SK-N-SH treated with all-trans-retinoic acid at 6 μM for 48 hours (cell line): ENCODE results near the gene AAR2.

Source experiments
- ATAC-seq: fragments of 200-7000 bp; cut with Tn5 transposase; 3 replicates; pipeline ENCODE4 v1.9.1; 2020; ENCODE audit warnings: mild to moderate bottlenecking, moderate library complexity
- ARNTL ChIP-seq: fragments of 450-650 bp; formaldehyde crosslinking; IDR thresholded peaks from 2 replicates; pipeline ENCODE4 v1.5.0; 2020; ENCODE audit warnings: low read depth, mild to moderate bottlenecking, moderate library complexity, borderline replicate concordance
- BACH2 ChIP-seq: fragments of 250-450 bp; sonication (Bioruptor Pico); IDR thresholded peaks from 2 replicates; pipeline ENCODE4 v1.9.0; 2021; ENCODE audit warnings: mild to moderate bottlenecking, borderline replicate concordance
- CSDC2 ChIP-seq: fragments of 250-450 bp; sonication (Bioruptor Pico); IDR thresholded peaks from 2 replicates; pipeline ENCODE4 v1.5.0; 2020; ENCODE audit warnings: mild to moderate bottlenecking, moderate library complexity
- ESRRG ChIP-seq: fragments of 250-450 bp; sonication (Bioruptor Pico); IDR thresholded peaks from 2 replicates; pipeline ENCODE4 v1.6.1; 2021; ENCODE audit warnings: mild to moderate bottlenecking
- GLIS3 ChIP-seq: fragments of 250-450 bp; sonication (Bioruptor Pico); IDR thresholded peaks from 2 replicates; pipeline ENCODE4 v1.5.0; 2020; ENCODE audit warnings: mild to moderate bottlenecking, moderate library complexity
- ISL1 ChIP-seq: fragments of 250-450 bp; sonication (Bioruptor Pico); IDR thresholded peaks from 2 replicates; pipeline ENCODE4 v2.1.2; 2022; ENCODE audit warnings: mild to moderate bottlenecking, moderate library complexity
- OSR1 ChIP-seq: fragments of 250-450 bp; sonication (Bioruptor Pico); IDR thresholded peaks from 2 replicates; pipeline ENCODE4 v1.8.0; 2022; ENCODE audit warnings: moderate library complexity, mild to moderate bottlenecking, inconsistent platforms
- PPARA ChIP-seq: fragments of 250-450 bp; sonication (Bioruptor Pico); IDR thresholded peaks from 2 replicates; pipeline ENCODE4 v1.5.0; 2020; ENCODE audit warnings: mild to moderate bottlenecking, borderline replicate concordance
- RARB ChIP-seq: fragments of 250-450 bp; sonication (Bioruptor Pico); IDR thresholded peaks from 2 replicates; pipeline ENCODE4 v1.8.0; 2021; ENCODE audit warnings: mild to moderate bottlenecking, moderate library complexity
- SNAI2 ChIP-seq: fragments of 250-450 bp; sonication (Bioruptor Pico); IDR thresholded peaks from 2 replicates; pipeline ENCODE4 v1.5.0; 2020; ENCODE audit warnings: mild to moderate bottlenecking, moderate library complexity
- TCF4 ChIP-seq: fragments of 250-450 bp; sonication (Bioruptor Pico); IDR thresholded peaks from 2 replicates; pipeline ENCODE4 v1.8.0; 2021; ENCODE audit warnings: mild to moderate bottlenecking, moderate library complexity, borderline replicate concordance
- TOX ChIP-seq: fragments of 250-450 bp; sonication (Bioruptor Pico); IDR thresholded peaks from 2 replicates; pipeline ENCODE4 v1.8.0; 2021; ENCODE audit warnings: mild to moderate bottlenecking, moderate library complexity, borderline replicate concordance
- ZC3H10 ChIP-seq: fragments of 250-450 bp; sonication (Bioruptor Pico); IDR thresholded peaks from 2 replicates; pipeline ENCODE4 v1.5.1; 2021; ENCODE audit warnings: mild to moderate bottlenecking, moderate library complexity
- ZFP3 ChIP-seq: fragments of 250-450 bp; sonication (Bioruptor Pico); IDR thresholded peaks from 2 replicates; pipeline ENCODE4 v1.5.0; 2020; ENCODE audit warnings: mild to moderate bottlenecking, moderate library complexity
- ZFP30 ChIP-seq: fragments of 450-650 bp; formaldehyde crosslinking; IDR thresholded peaks from 2 replicates; pipeline ENCODE4 v1.5.0; 2022; ENCODE audit warnings: mild to moderate bottlenecking, moderate library complexity
- ZNF565 ChIP-seq: fragments of 450-650 bp; formaldehyde crosslinking; conservative IDR thresholded peaks from 2 replicates; pipeline ENCODE4 v1.5.0; 2020; ENCODE audit warnings: low read depth, mild to moderate bottlenecking, moderate library complexity
- ZNF70 ChIP-seq: fragments of 450-650 bp; formaldehyde crosslinking; IDR thresholded peaks from 2 replicates; pipeline ENCODE4 v1.5.0; 2020; ENCODE audit warnings: mild to moderate bottlenecking, moderate library complexity
- ZNF8 ChIP-seq: fragments of 450-650 bp; formaldehyde crosslinking; IDR thresholded peaks from 2 replicates; pipeline ENCODE4 v1.5.0; 2020; ENCODE audit warnings: mild to moderate bottlenecking, moderate library complexity
- TF ChIP-seq, protein P1 (sequence below): fragments of 250-450 bp; sonication (Bioruptor Pico); IDR thresholded peaks from 2 replicates; pipeline ENCODE4 v1.8.0; 2020; ENCODE audit warnings: mild to moderate bottlenecking, moderate library complexity, borderline replicate concordance
- TF ChIP-seq, protein P2 (sequence below): fragments of 250-450 bp; sonication (Bioruptor Pico); IDR thresholded peaks from 2 replicates; pipeline ENCODE4 v1.5.0; 2020; ENCODE audit warnings: mild to moderate bottlenecking, moderate library complexity
- TF ChIP-seq, protein P3 (sequence below): fragments of 250-450 bp; sonication (Bioruptor Pico); IDR thresholded peaks from 2 replicates; pipeline ENCODE4 v1.5.1; 2021; ENCODE audit warnings: mild to moderate bottlenecking, moderate library complexity
- TF ChIP-seq, protein P4 (sequence below): fragments of 250-450 bp; sonication (Bioruptor Pico); IDR thresholded peaks from 2 replicates; pipeline ENCODE4 v1.5.1; 2020; ENCODE audit warnings: low read depth, mild to moderate bottlenecking, moderate library complexity
- TF ChIP-seq, protein P5 (sequence below): fragments of 250-450 bp; sonication (Bioruptor Pico); IDR thresholded peaks from 2 replicates; pipeline ENCODE4 v1.8.0; 2021; ENCODE audit warnings: low read depth, mild to moderate bottlenecking, moderate library complexity, borderline replicate concordance

Gene AAR2, protein sequence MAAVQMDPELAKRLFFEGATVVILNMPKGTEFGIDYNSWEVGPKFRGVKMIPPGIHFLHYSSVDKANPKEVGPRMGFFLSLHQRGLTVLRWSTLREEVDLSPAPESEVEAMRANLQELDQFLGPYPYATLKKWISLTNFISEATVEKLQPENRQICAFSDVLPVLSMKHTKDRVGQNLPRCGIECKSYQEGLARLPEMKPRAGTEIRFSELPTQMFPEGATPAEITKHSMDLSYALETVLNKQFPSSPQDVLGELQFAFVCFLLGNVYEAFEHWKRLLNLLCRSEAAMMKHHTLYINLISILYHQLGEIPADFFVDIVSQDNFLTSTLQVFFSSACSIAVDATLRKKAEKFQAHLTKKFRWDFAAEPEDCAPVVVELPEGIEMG

DNA sequence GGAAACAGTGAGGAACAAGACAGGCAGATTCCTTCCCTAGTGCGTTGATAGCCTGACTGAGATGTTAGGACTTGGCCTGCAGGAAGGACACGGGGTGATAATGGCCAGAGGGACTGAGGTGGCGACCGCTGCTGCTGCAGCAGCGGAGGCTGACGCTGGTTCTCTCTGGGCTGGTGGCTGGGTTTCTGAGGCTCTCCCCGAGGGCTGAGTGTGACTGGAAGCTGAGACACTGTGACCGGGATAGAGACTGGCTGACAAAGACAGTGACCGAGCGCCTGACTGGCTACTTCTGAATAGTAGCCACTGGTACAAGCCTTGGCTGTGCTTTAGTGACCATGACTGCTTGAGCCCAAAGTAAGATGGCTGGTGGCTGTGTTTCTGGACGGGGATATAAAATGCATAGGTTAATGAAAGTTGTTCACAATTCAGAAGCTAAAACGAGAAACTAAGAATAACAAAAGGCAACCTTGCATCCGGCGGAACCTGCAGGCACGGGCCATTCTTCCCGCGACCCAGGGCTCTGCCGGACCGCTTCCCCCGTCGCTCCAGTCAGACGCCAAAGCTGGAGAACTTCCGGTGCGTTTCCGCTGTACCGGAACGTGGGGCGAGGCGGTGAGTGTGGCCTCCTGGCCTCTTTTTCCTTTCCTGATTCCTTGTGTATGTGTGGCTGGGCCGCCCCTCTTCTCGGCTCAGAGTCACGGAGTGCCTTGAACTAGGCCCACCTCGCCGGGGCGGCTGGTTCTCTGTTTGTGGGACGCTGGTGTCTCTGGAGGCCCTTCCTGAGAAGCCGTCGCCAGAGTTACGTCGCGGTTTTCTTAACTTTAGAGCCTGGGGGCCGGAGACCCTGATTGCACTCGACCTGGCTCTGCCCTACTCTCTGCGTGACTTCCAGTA lies at the start of gene AAR2:
TSS of gene AAR2 (plus strand) at position 587 of the 894 bp plus-strand sequence. CDS start 3,391 bp downstream, outside the sequence.
- ATAC-seq = peak; percentile 99
- TF ChIP-seq ZFP30 (CRISPR knock-in tag) = no peak
- TF ChIP-seq ZC3H10 (CRISPR knock-in tag) = no peak
- TF ChIP-seq OSR1 (CRISPR knock-in tag) = no peak
- TF ChIP-seq, protein P1, sequence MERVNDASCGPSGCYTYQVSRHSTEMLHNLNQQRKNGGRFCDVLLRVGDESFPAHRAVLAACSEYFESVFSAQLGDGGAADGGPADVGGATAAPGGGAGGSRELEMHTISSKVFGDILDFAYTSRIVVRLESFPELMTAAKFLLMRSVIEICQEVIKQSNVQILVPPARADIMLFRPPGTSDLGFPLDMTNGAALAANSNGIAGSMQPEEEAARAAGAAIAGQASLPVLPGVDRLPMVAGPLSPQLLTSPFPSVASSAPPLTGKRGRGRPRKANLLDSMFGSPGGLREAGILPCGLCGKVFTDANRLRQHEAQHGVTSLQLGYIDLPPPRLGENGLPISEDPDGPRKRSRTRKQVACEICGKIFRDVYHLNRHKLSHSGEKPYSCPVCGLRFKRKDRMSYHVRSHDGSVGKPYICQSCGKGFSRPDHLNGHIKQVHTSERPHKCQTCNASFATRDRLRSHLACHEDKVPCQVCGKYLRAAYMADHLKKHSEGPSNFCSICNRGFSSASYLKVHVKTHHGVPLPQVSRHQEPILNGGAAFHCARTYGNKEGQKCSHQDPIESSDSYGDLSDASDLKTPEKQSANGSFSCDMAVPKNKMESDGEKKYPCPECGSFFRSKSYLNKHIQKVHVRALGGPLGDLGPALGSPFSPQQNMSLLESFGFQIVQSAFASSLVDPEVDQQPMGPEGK = no peak
- 0 out of 2 replicates have a peak, but pooled peaks have one; percentile 28 for TF ChIP-seq GLIS3 (CRISPR knock-in tag)
- TF ChIP-seq, protein P2, sequence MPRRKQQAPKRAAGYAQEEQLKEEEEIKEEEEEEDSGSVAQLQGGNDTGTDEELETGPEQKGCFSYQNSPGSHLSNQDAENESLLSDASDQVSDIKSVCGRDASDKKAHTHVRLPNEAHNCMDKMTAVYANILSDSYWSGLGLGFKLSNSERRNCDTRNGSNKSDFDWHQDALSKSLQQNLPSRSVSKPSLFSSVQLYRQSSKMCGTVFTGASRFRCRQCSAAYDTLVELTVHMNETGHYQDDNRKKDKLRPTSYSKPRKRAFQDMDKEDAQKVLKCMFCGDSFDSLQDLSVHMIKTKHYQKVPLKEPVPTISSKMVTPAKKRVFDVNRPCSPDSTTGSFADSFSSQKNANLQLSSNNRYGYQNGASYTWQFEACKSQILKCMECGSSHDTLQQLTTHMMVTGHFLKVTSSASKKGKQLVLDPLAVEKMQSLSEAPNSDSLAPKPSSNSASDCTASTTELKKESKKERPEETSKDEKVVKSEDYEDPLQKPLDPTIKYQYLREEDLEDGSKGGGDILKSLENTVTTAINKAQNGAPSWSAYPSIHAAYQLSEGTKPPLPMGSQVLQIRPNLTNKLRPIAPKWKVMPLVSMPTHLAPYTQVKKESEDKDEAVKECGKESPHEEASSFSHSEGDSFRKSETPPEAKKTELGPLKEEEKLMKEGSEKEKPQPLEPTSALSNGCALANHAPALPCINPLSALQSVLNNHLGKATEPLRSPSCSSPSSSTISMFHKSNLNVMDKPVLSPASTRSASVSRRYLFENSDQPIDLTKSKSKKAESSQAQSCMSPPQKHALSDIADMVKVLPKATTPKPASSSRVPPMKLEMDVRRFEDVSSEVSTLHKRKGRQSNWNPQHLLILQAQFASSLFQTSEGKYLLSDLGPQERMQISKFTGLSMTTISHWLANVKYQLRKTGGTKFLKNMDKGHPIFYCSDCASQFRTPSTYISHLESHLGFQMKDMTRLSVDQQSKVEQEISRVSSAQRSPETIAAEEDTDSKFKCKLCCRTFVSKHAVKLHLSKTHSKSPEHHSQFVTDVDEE (CRISPR knock-in tag) = 0 out of 2 replicates have a peak, but pooled peaks have one; percentile 35
- TF ChIP-seq, protein P3, sequence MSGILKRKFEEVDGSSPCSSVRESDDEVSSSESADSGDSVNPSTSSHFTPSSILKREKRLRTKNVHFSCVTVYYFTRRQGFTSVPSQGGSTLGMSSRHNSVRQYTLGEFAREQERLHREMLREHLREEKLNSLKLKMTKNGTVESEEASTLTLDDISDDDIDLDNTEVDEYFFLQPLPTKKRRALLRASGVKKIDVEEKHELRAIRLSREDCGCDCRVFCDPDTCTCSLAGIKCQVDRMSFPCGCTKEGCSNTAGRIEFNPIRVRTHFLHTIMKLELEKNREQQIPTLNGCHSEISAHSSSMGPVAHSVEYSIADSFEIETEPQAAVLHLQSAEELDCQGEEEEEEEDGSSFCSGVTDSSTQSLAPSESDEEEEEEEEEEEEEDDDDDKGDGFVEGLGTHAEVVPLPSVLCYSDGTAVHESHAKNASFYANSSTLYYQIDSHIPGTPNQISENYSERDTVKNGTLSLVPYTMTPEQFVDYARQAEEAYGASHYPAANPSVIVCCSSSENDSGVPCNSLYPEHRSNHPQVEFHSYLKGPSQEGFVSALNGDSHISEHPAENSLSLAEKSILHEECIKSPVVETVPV (CRISPR knock-in tag) = no peak
- no peak for TF ChIP-seq PPARA
- TF ChIP-seq BACH2 (CRISPR knock-in tag) = no peak
- TF ChIP-seq, protein P4, sequence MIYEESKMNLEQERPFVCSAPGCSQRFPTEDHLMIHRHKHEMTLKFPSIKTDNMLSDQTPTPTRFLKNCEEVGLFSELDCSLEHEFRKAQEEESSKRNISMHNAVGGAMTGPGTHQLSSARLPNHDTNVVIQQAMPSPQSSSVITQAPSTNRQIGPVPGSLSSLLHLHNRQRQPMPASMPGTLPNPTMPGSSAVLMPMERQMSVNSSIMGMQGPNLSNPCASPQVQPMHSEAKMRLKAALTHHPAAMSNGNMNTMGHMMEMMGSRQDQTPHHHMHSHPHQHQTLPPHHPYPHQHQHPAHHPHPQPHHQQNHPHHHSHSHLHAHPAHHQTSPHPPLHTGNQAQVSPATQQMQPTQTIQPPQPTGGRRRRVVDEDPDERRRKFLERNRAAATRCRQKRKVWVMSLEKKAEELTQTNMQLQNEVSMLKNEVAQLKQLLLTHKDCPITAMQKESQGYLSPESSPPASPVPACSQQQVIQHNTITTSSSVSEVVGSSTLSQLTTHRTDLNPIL (CRISPR knock-in tag) = no peak
- TF ChIP-seq TOX = no peak
- TF ChIP-seq ISL1 (CRISPR knock-in tag) = no peak
- no peak for TF ChIP-seq ESRRG
- TF ChIP-seq, protein P5, sequence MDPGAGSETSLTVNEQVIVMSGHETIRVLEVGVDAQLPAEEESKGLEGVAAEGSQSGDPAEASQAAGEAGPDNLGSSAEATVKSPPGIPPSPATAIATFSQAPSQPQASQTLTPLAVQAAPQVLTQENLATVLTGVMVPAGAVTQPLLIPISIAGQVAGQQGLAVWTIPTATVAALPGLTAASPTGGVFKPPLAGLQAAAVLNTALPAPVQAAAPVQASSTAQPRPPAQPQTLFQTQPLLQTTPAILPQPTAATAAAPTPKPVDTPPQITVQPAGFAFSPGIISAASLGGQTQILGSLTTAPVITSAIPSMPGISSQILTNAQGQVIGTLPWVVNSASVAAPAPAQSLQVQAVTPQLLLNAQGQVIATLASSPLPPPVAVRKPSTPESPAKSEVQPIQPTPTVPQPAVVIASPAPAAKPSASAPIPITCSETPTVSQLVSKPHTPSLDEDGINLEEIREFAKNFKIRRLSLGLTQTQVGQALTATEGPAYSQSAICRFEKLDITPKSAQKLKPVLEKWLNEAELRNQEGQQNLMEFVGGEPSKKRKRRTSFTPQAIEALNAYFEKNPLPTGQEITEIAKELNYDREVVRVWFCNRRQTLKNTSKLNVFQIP = no peak
- TF ChIP-seq ZNF565 (CRISPR knock-in tag) = no peak
- 0 out of 2 replicates have a peak, but pooled peaks have one; percentile 37 for TF ChIP-seq ZFP3 (CRISPR knock-in tag)
- no peak for TF ChIP-seq ARNTL (CRISPR knock-in tag)
- TF ChIP-seq RARB (CRISPR knock-in tag) = no peak
- TF ChIP-seq ZNF8 = no peak
- no peak for TF ChIP-seq ZNF70 (CRISPR knock-in tag)
- TF ChIP-seq SNAI2 (CRISPR knock-in tag) = no peak
- no peak for TF ChIP-seq TCF4 (CRISPR knock-in tag)
- no peak for TF ChIP-seq CSDC2
